CD14-positive monocyte (primary cell): ENCODE results near the gene SH3PXD2A. TPM values are rescaled to one million over a fixed set of nuclear protein-coding genes. Genes with fewer than 3 reads are reported as not detected.

Experiments used
- DNase-seq, 3 donors: peaks; one replicate each; pipeline ENCODE4 v3.0.0-alpha.2; 2011 to 2022
- H2AFZ ChIP-seq: 2 replicates; pipeline ENCODE4 v1.6.0; 2012; ENCODE audit warnings: mild to moderate bottlenecking, low read depth, low read length, inconsistent platforms; ENCODE audit not compliant: insufficient read depth, poor library complexity, severe bottlenecking
- H3K27ac ChIP-seq, 2 donors: 1 replicate in 1 of 2; 2 replicates in 1 of 2; pipeline ENCODE4 v1.5.1; 2012 to 2013; ENCODE audit warnings: low read length in 2 of 2, control low read depth in 1 of 2, inconsistent platforms in 1 of 2, low read depth in 1 of 2, mild to moderate bottlenecking in 1 of 2
- H3K27me3 ChIP-seq, 2 donors: one replicate each; pipeline versions ENCODE4 v1.6.0 to v1.6.1; 2011 to 2013; ENCODE audit warnings: low read length in 2 of 2; ENCODE audit not compliant: control insufficient read depth in 2 of 2, insufficient read depth in 2 of 2
- H3K36me3 ChIP-seq, 2 donors: replicated peaks in 1 of 2; 1 replicate in 1 of 2; 2 replicates in 1 of 2; pipeline versions ENCODE4 v1.5.1 to v1.6.1; 2012 to 2013; ENCODE audit warnings: low read length in 2 of 2, control low read depth in 1 of 2, inconsistent platforms in 1 of 2, mild to moderate bottlenecking in 1 of 2; ENCODE audit not compliant: insufficient read depth in 2 of 2, control insufficient read depth in 1 of 2
- H3K4me1 ChIP-seq, 2 donors: 1 replicate in 1 of 2; 2 replicates in 1 of 2; pipeline versions ENCODE4 v1.5.1 to v1.6.1; 2012 to 2013; ENCODE audit warnings: low read length in 2 of 2, control low read depth in 1 of 2, inconsistent platforms in 1 of 2, mild to moderate bottlenecking in 1 of 2, moderate library complexity in 1 of 2; ENCODE audit not compliant: insufficient read depth in 2 of 2, control insufficient read depth in 1 of 2
- H3K4me2 ChIP-seq: replicated peaks from 2 replicates; pipeline ENCODE3; 2012; ENCODE audit warnings: low read length, moderate library complexity, mild to moderate bottlenecking; ENCODE audit not compliant: poor library complexity, severe bottlenecking; ENCODE audit errors: extremely low read depth
- H3K4me3 ChIP-seq, 3 experiments: fragments of 200-600 bp in 1 of 3; sonication (generic) in 1 of 3; replicated peaks in 1 of 3; 1 replicate in 2 of 3; 2 replicates in 1 of 3; pipeline ENCODE4 v1.5.1; 2011 to 2013; ENCODE audit warnings: low read length in 3 of 3, mild to moderate bottlenecking in 3 of 3, control low read depth in 2 of 3, low read depth in 2 of 3, inconsistent platforms in 1 of 3, moderate library complexity in 1 of 3
- H3K79me2 ChIP-seq: 2 replicates; pipeline ENCODE4 v1.6.0; 2012; ENCODE audit warnings: mild to moderate bottlenecking, control low read depth, inconsistent platforms, low read length, moderate library complexity; ENCODE audit not compliant: insufficient read depth
- H3K9ac ChIP-seq: 2 replicates; pipeline ENCODE4 v1.6.0; 2017; ENCODE audit warnings: low read length, mild to moderate bottlenecking; ENCODE audit not compliant: insufficient read depth, poor library complexity, severe bottlenecking
- H3K9me3 ChIP-seq, 2 donors: replicated peaks in 1 of 2; 1 replicate in 1 of 2; 2 replicates in 1 of 2; pipeline versions ENCODE4 v1.5.1 to v1.6.1; 2012 to 2013; ENCODE audit warnings: low read length in 2 of 2, control low read depth in 1 of 2; ENCODE audit not compliant: control insufficient read depth in 1 of 2, insufficient read depth in 1 of 2
- H4K20me1 ChIP-seq: 2 replicates; pipeline ENCODE4 v1.6.0; 2012; ENCODE audit warnings: mild to moderate bottlenecking, low read length, control low read depth, moderate library complexity; ENCODE audit not compliant: insufficient read depth
- H3K27ac Mint-ChIP-seq, 7 donors: one replicate each; pipeline ENCODE4 v1.8.0; 2020; ENCODE audit warnings: mild to moderate bottlenecking in 7 of 7, mixed read lengths in 7 of 7, moderate library complexity in 6 of 7, inconsistent platforms in 2 of 7
- H3K27me3 Mint-ChIP-seq, 3 donors: one replicate each; pipeline ENCODE4 v1.8.0; 2021 to 2022; ENCODE audit warnings: low read depth in 3 of 3, mild to moderate bottlenecking in 3 of 3, mixed read lengths in 3 of 3, moderate library complexity in 3 of 3, inconsistent platforms in 1 of 3
- H3K36me3 Mint-ChIP-seq, 2 donors: one replicate each; pipeline ENCODE4 v1.8.0; 2020; ENCODE audit warnings: mixed read lengths in 2 of 2, inconsistent platforms in 1 of 2, mild to moderate bottlenecking in 1 of 2
- H3K4me1 Mint-ChIP-seq: one replicate; pipeline ENCODE4 v1.8.0; 2020; ENCODE audit warnings: mild to moderate bottlenecking, mixed read lengths
- H3K4me3 Mint-ChIP-seq, 2 donors: one replicate each; pipeline ENCODE4 v1.8.0; 2020; ENCODE audit warnings: mild to moderate bottlenecking in 2 of 2, mixed read lengths in 2 of 2, moderate library complexity in 1 of 2
- H3K9me3 Mint-ChIP-seq, 7 donors: one replicate each; pipeline ENCODE4 v1.8.0; 2020 to 2022; ENCODE audit warnings: mixed read lengths in 7 of 7, mild to moderate bottlenecking in 6 of 7, moderate library complexity in 6 of 7, inconsistent platforms in 2 of 7
- CTCF ChIP-seq: fragments of 200-600 bp; IDR thresholded peaks from one replicate; pipeline ENCODE4 v1.8.0; 2022; ENCODE audit warnings: antibody characterized with exemption, mild to moderate bottlenecking
- WGBS: methylation state at CpG from one replicate; pipeline ENCODE4 v1.1.5; 2013; ENCODE audit warnings: missing lambda C conversion rate; ENCODE audit not compliant: insufficient coverage; 5-methylcytosine and 5-hydroxymethylcytosine counted together
- intact Hi-C, 2 donors: fragments of 100-400 bp; cut with micrococcal nuclease; formaldehyde crosslinking; loops; one replicate each; pipeline versions ENCODE4 v1.15.0 to v1.15.1; 2023
- polyA plus RNA-seq, 3 donors: library from polyadenylated mRNA; depleted of rRNA in 1 of 3; unstranded in 2 of 3; stranded (reverse) in 1 of 3; fragments of 300-500 nt in 2 of 3; fragments of >200 nt in 1 of 3; fragmentation: Illumina TruSeq in 2 of 3; gene quantifications; 1 replicate in 2 of 3; 2 replicates in 1 of 3; pipeline ENCODE4 v1.2.3, GENCODE V29; 2012 to 2021

Gene SH3PXD2A
- polyA plus RNA-seq, 3 donors, result 0.01 to 0.76 (median 0.05) TPM

- Histone ChIP-seq H3K9ac (no peak overlapping the region), H3K9me3 (no peaks in the 10 kb centered on the region), H3K27ac (no peak overlapping the region), H3K79me2 (no peaks in the 10 kb centered on the region), H3K27me3 (peaks cover 0 to 5% of the 10 kb centered on the region in 2 donors), H3K4me2 (no peak overlapping the region), H3K4me3 (no peak overlapping the region), H2AFZ (no peak overlapping the region), H3K36me3 (no peaks in the 10 kb centered on the region), H4K20me1 (no peaks in the 10 kb centered on the region), H3K4me1 (peaks cover 28 to 33% of the 10 kb centered on the region in 2 donors)
- Mint-ChIP-seq H3K4me3 (no peak overlapping the region), H3K4me1 (peaks cover 56% of the 10 kb centered on the region), H3K9me3 (peaks cover 0 to 4% (median 0%) of the 10 kb centered on the region in 7 donors), H3K27me3 (peaks cover 13 to 18% (median 18%) of the 10 kb centered on the region in 3 donors), H3K27ac (no peak overlapping the region), H3K36me3 (no peaks in the 10 kb centered on the region)
- intact Hi-C loops, result no loop called here
- DNase-seq, result no peak
- no CpG with 5 or more reads among the region's 1 CpG for WGBS
- no peak for TF ChIP-seq CTCF
Measured at GRCh38 chr10:103767756-103768155, 87.6 kb downstream of the SH3PXD2A start.

- 92% methylated on average over 6 of the region's 8 CpGs for WGBS
Measured at GRCh38 chr10:103766751-103767505, 88.4 kb downstream of the SH3PXD2A start.

More at GRCh38 chr10:103766751-103767505, 88.4 kb downstream of the SH3PXD2A start:
- peaks cover 9 to 15% (median 11%) of the 10 kb centered on the region in 3 donors for H3K27me3 Mint-ChIP-seq
- peaks cover 0 to 3% of the 10 kb centered on the region in 2 donors for H3K27me3 ChIP-seq
- H3K9me3 ChIP-seq, result no peaks in the 10 kb centered on the region
- DNase-seq, result no peak
- no peak overlapping the region for H3K4me2 ChIP-seq
- no peak overlapping the region for H3K27ac Mint-ChIP-seq
- no peaks in the 10 kb centered on the region for H3K79me2 ChIP-seq
- no peak overlapping the region for H3K27ac ChIP-seq
- H3K9me3 Mint-ChIP-seq, result peaks cover 0 to 5% (median 0%) of the 10 kb centered on the region in 7 donors
- H3K4me3 Mint-ChIP-seq, result no peak overlapping the region
- no peak overlapping the region for H2AFZ ChIP-seq
- peaks cover 53% of the 10 kb centered on the region for H3K4me1 Mint-ChIP-seq
- intact Hi-C loops, result no loop called here
- peaks cover 20 to 26% of the 10 kb centered on the region in 2 donors for H3K4me1 ChIP-seq
- no peak overlapping the region for H3K9ac ChIP-seq
- no peak overlapping the region for H3K4me3 ChIP-seq
- H3K36me3 ChIP-seq, result no peaks in the 10 kb centered on the region
- no peaks in the 10 kb centered on the region for H3K36me3 Mint-ChIP-seq
- TF ChIP-seq CTCF, result no peak
- H4K20me1 ChIP-seq, result no peaks in the 10 kb centered on the region
